GM18502 (cell line): ENCODE data around the gene ZFPM1.

ENCODE experiments used
- ATAC-seq: cut with Tn5 transposase; IDR thresholded peaks from one replicate; pipeline ENCODE4 v1.9.1; 2021; ENCODE audit warnings: mild to moderate bottlenecking; ENCODE audit not compliant: unreplicated experiment, poor library complexity

The ZFPM1 gene

DNA sequence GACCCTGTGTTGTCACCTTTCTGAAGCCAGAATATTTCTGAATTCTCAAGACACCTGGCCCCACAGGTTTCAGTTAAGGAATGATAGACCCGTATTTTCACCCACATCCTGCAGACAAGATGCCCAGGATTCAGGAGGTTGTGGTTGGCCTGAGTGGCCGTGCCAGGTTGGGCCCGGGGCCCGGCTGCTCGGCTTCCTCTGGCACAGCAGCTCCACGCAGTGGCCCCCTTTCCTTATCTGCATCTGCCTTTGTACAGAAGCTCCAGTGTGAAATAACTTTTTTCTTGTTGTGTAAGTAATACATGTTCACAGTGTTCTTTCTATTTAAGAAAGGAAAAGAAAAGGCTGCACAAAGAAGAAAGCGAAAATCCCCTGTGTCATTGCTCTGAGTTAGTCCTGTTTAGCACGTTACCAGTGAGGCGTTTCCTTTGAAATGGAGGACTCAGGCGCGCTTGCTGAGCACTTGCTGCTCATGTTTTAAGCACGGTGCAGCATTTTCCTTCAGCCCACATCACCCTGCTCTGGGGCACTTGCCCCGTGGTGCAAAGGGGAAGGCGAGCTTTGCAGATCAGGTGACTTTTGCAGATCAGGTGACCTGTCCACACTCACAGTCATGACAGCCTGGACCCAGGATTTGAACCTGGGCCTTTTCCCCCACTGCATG lies 130.0 kb downstream of the ZFPM1 start:
- no peak for ATAC-seq

DNA sequence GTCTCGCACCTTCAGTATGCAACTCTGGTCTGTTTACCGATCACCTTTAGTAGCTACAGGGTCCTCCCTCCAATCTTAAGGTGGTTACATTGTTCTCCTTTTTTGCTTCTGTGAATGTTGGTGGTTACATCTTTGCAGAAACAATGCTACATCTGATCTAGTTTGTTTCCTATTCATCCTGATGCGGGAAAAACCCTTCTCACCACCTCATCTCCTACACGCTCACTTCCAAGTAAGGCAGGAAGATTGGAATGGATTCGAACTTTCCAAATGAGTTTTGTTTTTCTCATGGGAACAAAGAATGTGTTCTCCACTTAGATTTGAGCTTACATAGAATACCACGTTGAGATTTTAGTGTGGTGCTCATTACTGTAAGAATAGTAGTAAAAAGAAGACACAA lies 131.6 kb downstream of the ZFPM1 start:
- no peak for ATAC-seq

DNA sequence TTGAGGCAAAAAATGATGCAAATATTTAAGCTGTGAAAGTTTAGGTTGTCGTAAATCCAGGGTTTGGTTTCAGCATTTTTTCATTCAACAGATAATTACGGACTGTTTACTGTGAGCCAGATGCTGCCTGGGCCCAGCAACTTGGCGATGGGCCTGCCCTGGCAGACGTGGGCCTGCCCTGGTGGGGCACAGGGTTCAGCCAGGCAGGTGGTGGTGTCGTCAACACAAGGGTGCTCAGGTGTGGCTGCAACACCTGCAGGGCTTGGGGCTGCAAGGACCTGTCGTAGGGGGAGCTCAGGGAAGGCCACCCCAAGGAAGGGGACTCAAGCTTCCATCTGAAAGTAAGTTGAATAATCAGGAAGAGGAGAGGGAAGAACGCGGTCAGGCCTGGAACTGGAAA lies 132.2 kb downstream of the ZFPM1 start:
- no peak for ATAC-seq

DNA sequence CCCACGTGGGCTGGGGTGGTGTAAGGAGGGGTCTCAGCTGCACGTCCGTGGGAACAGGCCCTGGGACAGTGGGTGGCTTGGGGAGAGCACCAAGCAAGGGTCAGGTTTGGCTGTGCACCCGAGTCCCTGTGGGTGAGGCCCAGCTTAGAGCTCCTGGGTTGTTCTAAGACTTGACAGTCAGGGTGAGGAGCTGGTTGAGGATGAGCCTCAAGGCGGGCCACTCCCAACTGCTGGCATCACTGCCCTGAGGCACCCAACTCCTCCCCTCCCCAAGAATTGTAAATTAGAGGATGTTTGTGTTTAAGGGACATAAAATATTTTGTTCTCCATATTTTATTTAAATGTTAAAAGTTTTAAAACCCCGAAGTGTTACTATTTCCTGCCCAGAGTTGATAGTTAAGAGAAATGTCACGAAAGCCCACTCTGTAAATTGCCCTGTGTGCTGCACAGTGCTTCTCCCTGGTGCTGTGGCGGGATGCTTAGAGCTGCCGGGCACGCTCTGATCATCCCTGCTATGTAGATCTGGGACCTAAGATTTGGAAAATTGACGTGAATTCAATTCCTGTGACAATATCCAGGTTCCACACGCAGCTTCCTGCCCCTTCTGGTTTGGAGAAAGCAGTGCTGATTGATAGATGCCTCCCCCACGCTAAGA lies 133.0 kb downstream of the ZFPM1 start:
- ATAC-seq = no peak
